Panc1 (cell line): ENCODE measurements around the gene CCDC9B. TPM values are rescaled to one million over a fixed set of nuclear protein-coding genes. Genes with fewer than 3 reads are reported as not detected.

Source experiments
- ATAC-seq: fragments of 200-7000 bp; cut with Tn5 transposase; 2 replicates; pipeline ENCODE4 v1.9.1; 2020; ENCODE audit warnings: mild to moderate bottlenecking, moderate library complexity
- BruUV-seq: library from RNA; stranded (reverse); fragments of 400-500 nt; replicated peaks from 2 replicates; lab custom pipeline; 2021; lab: Mats Ljungman, UMichigan
- CTCF ChIA-PET: fragments of 300-600 bp; sonication (Branson Sonifier 250); formaldehyde crosslinking; loops from one replicate; lab custom pipeline; 2022; ENCODE audit warnings: antibody characterized with exemption; lab: Charles Lee
- POLR2A ChIA-PET: fragments of 300-600 bp; sonication (Branson Sonifier 250); formaldehyde crosslinking; loops from one replicate; lab custom pipeline; 2022; ENCODE audit warnings: antibody characterized with exemption; lab: Charles Lee
- DNase-seq: peaks from one replicate; pipeline ENCODE4 v3.0.0-alpha.2; 2010; ENCODE audit warnings: low read depth, low spot score
- H3K27ac ChIP-seq: 2 replicates; pipeline ENCODE4 v1.5.1; 2011; ENCODE audit warnings: mild to moderate bottlenecking, low read length, inconsistent platforms
- H3K27me3 ChIP-seq: fragments of 200-500 bp; sonication (Bioruptor generic); 2 replicates; pipeline ENCODE4 v1.6.0; 2014; ENCODE audit warnings: low read length, inconsistent platforms; ENCODE audit not compliant: control insufficient read depth, insufficient read depth
- H3K36me3 ChIP-seq: fragments of 200-500 bp; sonication (Bioruptor generic); 2 replicates; pipeline ENCODE4 v1.5.1; 2014; ENCODE audit warnings: inconsistent platforms, mild to moderate bottlenecking, low read length, moderate library complexity; ENCODE audit not compliant: control insufficient read depth, insufficient read depth
- H3K4me1 ChIP-seq: 2 replicates; pipeline ENCODE4 v1.5.1; 2011; ENCODE audit warnings: inconsistent platforms, mild to moderate bottlenecking, low read length, moderate library complexity; ENCODE audit not compliant: control insufficient read depth, insufficient read depth
- H3K4me3 ChIP-seq, 2 experiments: 2 replicates each; pipeline ENCODE4 v1.5.1; 2011 to 2012; ENCODE audit warnings: low read depth in 2 of 2, low read length in 2 of 2, mild to moderate bottlenecking in 2 of 2, inconsistent platforms in 1 of 2, moderate library complexity in 1 of 2
- H3K9me3 ChIP-seq: fragments of 200-500 bp; sonication (Bioruptor generic); 2 replicates; pipeline ENCODE4 v1.5.1; 2014; ENCODE audit warnings: low read depth, mild to moderate bottlenecking, inconsistent platforms, low read length, moderate library complexity; ENCODE audit not compliant: control insufficient read depth, insufficient read depth
- POLR2AphosphoS5 ChIP-seq: IDR thresholded peaks from 2 replicates; pipeline ENCODE4 v1.6.1; 2012; ENCODE audit warnings: mild to moderate bottlenecking, low read depth, low read length, moderate library complexity
- SIN3A ChIP-seq: IDR thresholded peaks from 2 replicates; pipeline ENCODE4 v1.6.1; 2012; ENCODE audit warnings: low read depth, mild to moderate bottlenecking, low read length, moderate library complexity, borderline replicate concordance; ENCODE audit not compliant: insufficient read depth
- TCF7L2 ChIP-seq: IDR thresholded peaks from 2 replicates; pipeline ENCODE4 v1.6.1; 2011; ENCODE audit warnings: mild to moderate bottlenecking, low read depth, low read length, inconsistent platforms
- in situ Hi-C: cut with HindIII; loops from 2 replicates; pipeline ENCODE4 v1.10.0; 2016; ENCODE audit warnings: low sequenced_read_pairs, low pct_unique_long_range_greater_than_20kb
- intact Hi-C: fragments of 100-400 bp; cut with micrococcal nuclease; formaldehyde crosslinking; loops from one replicate; pipeline ENCODE4 v1.10.0; 2022; ENCODE audit not compliant: unreplicated experiment
- total RNA-seq: library from RNA; stranded (reverse); gene quantifications from one replicate; pipeline ENCODE4 v1.2.1, GENCODE V29; 2021; ENCODE audit not compliant: unreplicated experiment
- TF ChIP-seq, protein P1 (sequence below): fragments of 450-650 bp; IDR thresholded peaks from 2 replicates; pipeline ENCODE4 v1.5.1; 2017; ENCODE audit warnings: mild to moderate bottlenecking
- TF ChIP-seq, protein P2 (sequence below), 2 experiments: IDR thresholded peaks; 2 replicates each; pipeline ENCODE4 v1.6.1; 2011 to 2012; ENCODE audit warnings: low read depth in 2 of 2, control low read depth in 1 of 2, low read length in 1 of 2, mild to moderate bottlenecking in 1 of 2, moderate library complexity in 1 of 2; ENCODE audit not compliant: insufficient read depth in 1 of 2

Gene CCDC9B
- total RNA-seq, 1 experiment from 2014 or later: 55.9 TPM

DNA sequence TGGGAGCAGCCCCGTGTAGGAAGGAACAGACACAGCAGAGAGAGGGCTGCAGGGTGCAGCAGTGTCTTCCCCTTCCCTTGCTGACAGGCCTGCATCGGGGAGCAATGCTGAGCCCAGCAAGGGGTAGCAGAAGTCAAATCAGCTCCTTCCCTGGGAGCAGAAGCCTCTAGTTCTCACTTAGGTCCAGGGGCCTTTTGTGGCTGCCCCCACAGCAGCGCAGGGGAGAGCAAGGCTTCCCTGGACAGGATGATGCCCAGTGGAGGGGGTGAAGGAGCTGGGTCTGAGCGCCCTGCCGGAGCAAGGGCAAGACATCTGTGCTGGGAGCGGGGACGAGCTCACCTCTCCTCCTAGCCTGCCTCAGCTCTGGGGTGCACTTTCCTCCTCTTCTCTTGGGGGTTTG is 33.8 kb downstream of the CCDC9B start:
- intact Hi-C loops (no loop called here), in situ Hi-C loops (no loop called here)
- no TSS peak for BruUV-seq
- DNase-seq: no peak
- Histone ChIP-seq H3K9me3 (no peaks in the 10 kb centered on the region), H3K4me3 (no peak overlapping the region), H3K4me1 (peaks cover 5% of the 10 kb centered on the region), H3K27ac (no peak overlapping the region), H3K36me3 (no peaks in the 10 kb centered on the region), H3K27me3 (no peaks in the 10 kb centered on the region)
- TF ChIP-seq, protein P1, sequence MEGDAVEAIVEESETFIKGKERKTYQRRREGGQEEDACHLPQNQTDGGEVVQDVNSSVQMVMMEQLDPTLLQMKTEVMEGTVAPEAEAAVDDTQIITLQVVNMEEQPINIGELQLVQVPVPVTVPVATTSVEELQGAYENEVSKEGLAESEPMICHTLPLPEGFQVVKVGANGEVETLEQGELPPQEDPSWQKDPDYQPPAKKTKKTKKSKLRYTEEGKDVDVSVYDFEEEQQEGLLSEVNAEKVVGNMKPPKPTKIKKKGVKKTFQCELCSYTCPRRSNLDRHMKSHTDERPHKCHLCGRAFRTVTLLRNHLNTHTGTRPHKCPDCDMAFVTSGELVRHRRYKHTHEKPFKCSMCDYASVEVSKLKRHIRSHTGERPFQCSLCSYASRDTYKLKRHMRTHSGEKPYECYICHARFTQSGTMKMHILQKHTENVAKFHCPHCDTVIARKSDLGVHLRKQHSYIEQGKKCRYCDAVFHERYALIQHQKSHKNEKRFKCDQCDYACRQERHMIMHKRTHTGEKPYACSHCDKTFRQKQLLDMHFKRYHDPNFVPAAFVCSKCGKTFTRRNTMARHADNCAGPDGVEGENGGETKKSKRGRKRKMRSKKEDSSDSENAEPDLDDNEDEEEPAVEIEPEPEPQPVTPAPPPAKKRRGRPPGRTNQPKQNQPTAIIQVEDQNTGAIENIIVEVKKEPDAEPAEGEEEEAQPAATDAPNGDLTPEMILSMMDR: no peak
- TF ChIP-seq POLR2AphosphoS5 (no peak), TCF7L2 (no peak), SIN3A (no peak)
- TF ChIP-seq, protein P2, sequence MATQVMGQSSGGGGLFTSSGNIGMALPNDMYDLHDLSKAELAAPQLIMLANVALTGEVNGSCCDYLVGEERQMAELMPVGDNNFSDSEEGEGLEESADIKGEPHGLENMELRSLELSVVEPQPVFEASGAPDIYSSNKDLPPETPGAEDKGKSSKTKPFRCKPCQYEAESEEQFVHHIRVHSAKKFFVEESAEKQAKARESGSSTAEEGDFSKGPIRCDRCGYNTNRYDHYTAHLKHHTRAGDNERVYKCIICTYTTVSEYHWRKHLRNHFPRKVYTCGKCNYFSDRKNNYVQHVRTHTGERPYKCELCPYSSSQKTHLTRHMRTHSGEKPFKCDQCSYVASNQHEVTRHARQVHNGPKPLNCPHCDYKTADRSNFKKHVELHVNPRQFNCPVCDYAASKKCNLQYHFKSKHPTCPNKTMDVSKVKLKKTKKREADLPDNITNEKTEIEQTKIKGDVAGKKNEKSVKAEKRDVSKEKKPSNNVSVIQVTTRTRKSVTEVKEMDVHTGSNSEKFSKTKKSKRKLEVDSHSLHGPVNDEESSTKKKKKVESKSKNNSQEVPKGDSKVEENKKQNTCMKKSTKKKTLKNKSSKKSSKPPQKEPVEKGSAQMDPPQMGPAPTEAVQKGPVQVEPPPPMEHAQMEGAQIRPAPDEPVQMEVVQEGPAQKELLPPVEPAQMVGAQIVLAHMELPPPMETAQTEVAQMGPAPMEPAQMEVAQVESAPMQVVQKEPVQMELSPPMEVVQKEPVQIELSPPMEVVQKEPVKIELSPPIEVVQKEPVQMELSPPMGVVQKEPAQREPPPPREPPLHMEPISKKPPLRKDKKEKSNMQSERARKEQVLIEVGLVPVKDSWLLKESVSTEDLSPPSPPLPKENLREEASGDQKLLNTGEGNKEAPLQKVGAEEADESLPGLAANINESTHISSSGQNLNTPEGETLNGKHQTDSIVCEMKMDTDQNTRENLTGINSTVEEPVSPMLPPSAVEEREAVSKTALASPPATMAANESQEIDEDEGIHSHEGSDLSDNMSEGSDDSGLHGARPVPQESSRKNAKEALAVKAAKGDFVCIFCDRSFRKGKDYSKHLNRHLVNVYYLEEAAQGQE (IDR thresholded peaks at IDR 0.05; ENCODE audit: insufficient read depth in 1 of 2, low read depth in 2 of 2, low read length in 1 of 2): no peak
- no peak for ATAC-seq
- ChIA-PET CTCF (interaction anchor here (1.5 kb wide), 1 partner anchor 90 kb away, joined by 4 read pairs; no protein-coding TSS in a partner anchor), POLR2A (no interaction called here)

DNA sequence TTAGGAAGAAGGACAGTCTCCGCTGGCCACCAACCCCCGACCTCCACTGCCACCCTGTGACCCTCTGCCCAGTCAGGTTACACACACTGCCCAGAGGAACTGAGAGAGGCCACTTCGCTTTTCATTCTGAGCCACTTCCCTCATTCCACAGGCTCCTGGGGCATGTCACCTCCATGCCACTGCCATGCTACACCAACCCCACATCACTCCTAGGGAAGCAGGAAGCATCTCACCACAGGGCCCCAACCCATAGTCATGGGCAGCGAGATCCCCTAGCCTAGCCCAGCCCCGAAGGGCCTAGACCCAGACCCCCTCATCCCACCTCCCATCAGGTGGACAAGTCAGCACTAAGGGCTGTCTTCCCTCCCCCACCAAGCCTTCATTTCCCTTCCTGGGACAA is 34.4 kb downstream of the CCDC9B start:
- peaks cover 5% of the 10 kb centered on the region for H3K4me1 ChIP-seq
- H3K27me3 ChIP-seq: no peaks in the 10 kb centered on the region
- CTCF ChIA-PET: no interaction called here
- intact Hi-C loops (no loop called here), in situ Hi-C loops (no loop called here)
- POLR2A ChIA-PET: no interaction called here
- no peak for DNase-seq
- no peak overlapping the region for H3K4me3 ChIP-seq
- no peaks in the 10 kb centered on the region for H3K36me3 ChIP-seq
- H3K9me3 ChIP-seq: no peaks in the 10 kb centered on the region
- TF ChIP-seq, protein P1: no peak
- TF ChIP-seq, protein P2 (IDR thresholded peaks at IDR 0.05; ENCODE audit: insufficient read depth in 1 of 2, low read depth in 2 of 2, low read length in 1 of 2): no peak
- TF ChIP-seq POLR2AphosphoS5 (no peak), TCF7L2 (no peak), SIN3A (no peak)
- no peak for ATAC-seq
- H3K27ac ChIP-seq: no peak overlapping the region
- no TSS peak for BruUV-seq
